Fibroblast of lung (primary cell): ENCODE data around the gene AGBL4. TPM values are rescaled to one million over a fixed set of nuclear protein-coding genes. Genes with fewer than 3 reads are reported as not detected.

Source experiments
- DNase-seq, 2 donors: peaks; one replicate each; pipeline versions ENCODE4 v3.0.0 to v3.0.0-alpha.2; 2010; ENCODE audit warnings: low read depth in 2 of 2
- H2AFZ ChIP-seq: 2 replicates; pipeline ENCODE4 v1.5.1; 2012; ENCODE audit warnings: low read length, control low read depth, inconsistent platforms
- H3K27ac ChIP-seq: 2 replicates; pipeline ENCODE4 v1.5.1; 2011; ENCODE audit warnings: low read length, control low read depth; ENCODE audit not compliant: insufficient read depth
- H3K27me3 ChIP-seq: 2 replicates; pipeline ENCODE4 v1.5.1; 2011; ENCODE audit warnings: mild to moderate bottlenecking, low read length; ENCODE audit not compliant: control insufficient read depth, insufficient read depth
- H3K36me3 ChIP-seq: 2 replicates; pipeline ENCODE4 v1.5.1; 2011; ENCODE audit warnings: low read length; ENCODE audit not compliant: control insufficient read depth, insufficient read depth
- H3K4me1 ChIP-seq: 2 replicates; pipeline ENCODE4 v1.5.1; 2011; ENCODE audit warnings: low read length; ENCODE audit not compliant: control insufficient read depth, insufficient read depth; ENCODE audit errors: extremely low read depth
- H3K4me2 ChIP-seq: 2 replicates; pipeline ENCODE4 v1.5.1; 2011; ENCODE audit warnings: low read length, control low read depth; ENCODE audit not compliant: insufficient read depth; ENCODE audit errors: extremely low read depth
- H3K4me3 ChIP-seq, 4 experiments: fragments of 200-600 bp in 1 of 4; sonication (generic) in 1 of 4; replicated peaks in 1 of 4; 2 replicates each; pipeline ENCODE4 v1.5.1; 2011 to 2016; ENCODE audit warnings: low read length in 4 of 4, low read depth in 3 of 4, mild to moderate bottlenecking in 3 of 4, control low read depth in 2 of 4, inconsistent platforms in 1 of 4, mixed read lengths in 1 of 4; ENCODE audit not compliant: insufficient read depth in 1 of 4; ENCODE audit errors: control extremely low read depth in 1 of 4
- H3K79me2 ChIP-seq: 2 replicates; pipeline ENCODE4 v1.5.1; 2012; ENCODE audit warnings: mild to moderate bottlenecking, low read length, inconsistent platforms; ENCODE audit not compliant: control insufficient read depth, insufficient read depth
- H3K9ac ChIP-seq: 2 replicates; pipeline ENCODE4 v1.5.1; 2011; ENCODE audit warnings: mild to moderate bottlenecking, low read length, control low read depth; ENCODE audit not compliant: insufficient read depth
- H3K9me3 ChIP-seq: 2 replicates; pipeline ENCODE4 v1.5.1; 2012; ENCODE audit warnings: low read depth, low read length; ENCODE audit not compliant: control insufficient read depth, insufficient read depth
- H4K20me1 ChIP-seq: 2 replicates; pipeline ENCODE4 v1.5.1; 2011; ENCODE audit warnings: low read length; ENCODE audit not compliant: control insufficient read depth, insufficient read depth; ENCODE audit errors: extremely low read depth
- CTCF ChIP-seq, 2 donors: IDR thresholded peaks in 1 of 2; conservative IDR thresholded peaks in 1 of 2; 1 replicate in 1 of 2; 2 replicates in 1 of 2; pipeline ENCODE4 v1.5.1; 2011 to 2012; ENCODE audit warnings: low read length in 2 of 2, control low read depth in 1 of 2, inconsistent platforms in 1 of 2, low read depth in 1 of 2, mild to moderate bottlenecking in 1 of 2
- EZH2 ChIP-seq: IDR thresholded peaks from 2 replicates; pipeline ENCODE4 v1.5.1; 2012; ENCODE audit warnings: low read length, control low read depth, mild to moderate bottlenecking; ENCODE audit errors: missing control alignments
- polyA plus RNA-seq, 2 donors: library from polyadenylated mRNA; depleted of rRNA in 1 of 2; stranded (reverse) in 1 of 2; unstranded in 1 of 2; fragments of >200 nt; gene quantifications; 2 replicates each; pipeline ENCODE4 v1.2.1, GENCODE V29; 2011 to 2012; ENCODE audit warnings: missing spikeins in 1 of 2
- total RNA-seq: library from RNA; depleted of rRNA; stranded (reverse); fragments of >200 nt; gene quantifications from 2 replicates; pipeline ENCODE4 v1.2.1, GENCODE V29; 2014

Gene AGBL4
- total and polyA plus RNA-seq, 2 donors (not counting 1 experiment from before 2014, with no cell fraction given) = not detected

DNA sequence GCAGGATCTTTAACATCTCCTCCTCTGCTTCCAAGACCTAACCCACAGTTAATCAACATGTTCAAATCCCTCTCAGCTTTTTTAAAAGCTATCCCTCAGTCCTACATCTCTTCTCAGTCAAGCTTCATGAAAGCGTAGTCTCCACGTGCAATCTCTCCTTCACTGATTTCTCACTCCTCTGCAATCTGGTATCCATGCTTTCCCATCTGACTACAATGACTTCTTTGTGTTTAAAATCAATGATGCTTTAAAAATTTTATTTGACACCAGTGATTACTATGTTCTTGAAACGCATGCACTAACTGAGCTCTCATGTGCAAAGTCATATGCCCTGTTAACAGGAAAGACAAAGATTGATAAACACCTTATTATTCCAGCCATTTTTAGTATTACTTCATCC lies 1179.6 kb downstream of the AGBL4 start:
- Histone ChIP-seq H3K9ac (no peak overlapping the region), H4K20me1 (no peaks in the 10 kb centered on the region), H3K27ac (no peak overlapping the region), H3K9me3 (no peaks in the 10 kb centered on the region), H3K4me2 (no peak overlapping the region), H3K36me3 (no peaks in the 10 kb centered on the region), H3K4me1 (no peaks in the 10 kb centered on the region), H3K27me3 (no peaks in the 10 kb centered on the region), H3K4me3 (no peak overlapping the region), H3K79me2 (no peaks in the 10 kb centered on the region), H2AFZ (no peak overlapping the region)
- no peak for DNase-seq
- TF ChIP-seq CTCF (conservative IDR thresholded peaks at IDR 0.05 in 1 of 2, IDR thresholded peaks at IDR 0.05 in 1 of 2; ENCODE audit: low read depth in 1 of 2, low read length in 2 of 2) (no peak), EZH2 (no peak)

- Histone ChIP-seq H3K27me3 (no peaks in the 10 kb centered on the region), H3K9ac (no peak overlapping the region), H2AFZ (no peak overlapping the region), H3K4me1 (no peaks in the 10 kb centered on the region), H3K36me3 (no peaks in the 10 kb centered on the region), H3K9me3 (no peaks in the 10 kb centered on the region), H4K20me1 (no peaks in the 10 kb centered on the region), H3K79me2 (no peaks in the 10 kb centered on the region), H3K27ac (no peak overlapping the region), H3K4me2 (no peak overlapping the region), H3K4me3 (no peak overlapping the region)
- TF ChIP-seq CTCF (conservative IDR thresholded peaks at IDR 0.05 in 1 of 2, IDR thresholded peaks at IDR 0.05 in 1 of 2; ENCODE audit: low read depth in 1 of 2, low read length in 2 of 2) (no peak), EZH2 (no peak)
- DNase-seq = no peak
Observed at GRCh38 chr1:48841966-48842365, 1181.8 kb downstream of the AGBL4 start.

DNA sequence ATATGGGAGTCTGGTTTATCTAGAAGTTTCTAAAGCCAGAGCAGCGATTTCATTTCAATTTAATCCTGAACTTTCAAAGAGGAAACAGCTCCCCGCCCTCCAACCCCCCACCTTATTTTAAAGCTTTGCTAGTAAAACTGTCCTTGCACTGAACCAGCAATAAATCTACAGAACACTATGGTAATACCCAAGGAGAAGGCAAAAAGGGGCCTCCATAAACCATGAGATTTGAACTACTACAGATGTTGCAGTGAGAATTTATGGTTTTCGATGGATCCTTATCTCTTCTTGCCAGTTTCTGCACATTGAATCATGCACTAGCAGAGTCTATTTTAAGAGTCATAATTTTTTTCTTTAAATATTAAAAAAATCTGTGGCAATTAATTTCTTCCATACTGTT lies 1182.3 kb downstream of the AGBL4 start:
- Histone ChIP-seq H3K36me3 (no peaks in the 10 kb centered on the region), H2AFZ (no peak overlapping the region), H3K79me2 (no peaks in the 10 kb centered on the region), H3K4me2 (no peak overlapping the region), H4K20me1 (no peaks in the 10 kb centered on the region), H3K4me1 (no peaks in the 10 kb centered on the region), H3K27ac (no peak overlapping the region), H3K9me3 (no peaks in the 10 kb centered on the region), H3K4me3 (no peak overlapping the region), H3K9ac (no peak overlapping the region), H3K27me3 (no peaks in the 10 kb centered on the region)
- DNase-seq = no peak
- TF ChIP-seq CTCF (conservative IDR thresholded peaks at IDR 0.05 in 1 of 2, IDR thresholded peaks at IDR 0.05 in 1 of 2; ENCODE audit: low read depth in 1 of 2, low read length in 2 of 2) (no peak), EZH2 (no peak)
